Measurements from ENCODE around the gene COL24A1. TPM values are rescaled to one million over a fixed set of nuclear protein-coding genes. Genes with fewer than 3 reads are reported as not detected.

The COL24A1 gene
- total RNA-seq, 1 experiment from 2014 or later: not detected

- ATAC-seq (no peak), DNase-seq (ENCODE audit: low read depth, low spot score) (no peak)
- TF ChIP-seq REST (IDR thresholded peaks at IDR 0.05; ENCODE audit: low read depth) (no peak), ELF1 (IDR thresholded peaks at IDR 0.05; ENCODE audit: borderline replicate concordance, low read depth) (no peak), ZFX (IDR thresholded peaks at IDR 0.05) (no peak), FOSL1 (IDR thresholded peaks at IDR 0.05; ENCODE audit: low read depth) (no peak), RAD21 (IDR thresholded peaks at IDR 0.05; ENCODE audit: low read depth) (no peak), EZH2phosphoT487 (IDR thresholded peaks at IDR 0.05; ENCODE audit: borderline replicate concordance) (no peak), CEBPB (IDR thresholded peaks at IDR 0.05; ENCODE audit: low read depth) (no peak), CBX3 (IDR thresholded peaks at IDR 0.05; ENCODE audit: low read depth) (no peak), CTCF (IDR thresholded peaks at IDR 0.05 in 2 of 3, conservative IDR thresholded peaks at IDR 0.05 in 1 of 3; ENCODE audit: borderline replicate concordance in 1 of 3, insufficient read depth in 1 of 3, low read depth in 2 of 3, low read length in 2 of 3) (no peak), MAX (IDR thresholded peaks at IDR 0.05) (no peak), POLR2AphosphoS5 (IDR thresholded peaks at IDR 0.05; ENCODE audit: low read depth, low read length) (no peak), SIN3A (IDR thresholded peaks at IDR 0.05; ENCODE audit: low read depth) (no peak), EGR1 (IDR thresholded peaks at IDR 0.05; ENCODE audit: low read depth) (no peak), ZNF274 (IDR thresholded peaks at IDR 0.05; ENCODE audit: low read depth, low read length) (no peak), SP1 (IDR thresholded peaks at IDR 0.05; ENCODE audit: low read depth) (no peak), TCF7L2 (IDR thresholded peaks at IDR 0.05; ENCODE audit: borderline replicate concordance, extremely low read depth, insufficient read depth, insufficient read length) (no peak)
- ChIA-PET CTCF (interaction anchor here (1.1 kb wide), 1 partner anchor 10 kb away, joined by 3 read pairs; no protein-coding TSS in a partner anchor), RAD21 (ENCODE audit: low non-redundant PET in 1 of 2, low total read pairs in 2 of 2, uncharacterized antibody in 2 of 2, unreplicated experiment in 2 of 2) (no interaction called here), POLR2A (no interaction called here)
- intact Hi-C loops (cut with micrococcal nuclease): no loop called here
- Histone ChIP-seq H3K79me2 (ENCODE audit: insufficient read depth, low read length) (no peaks in the 10 kb centered on the region), H2AFZ (ENCODE audit: low read depth, low read length, poor library complexity, severe bottlenecking) (no peak overlapping the region), H4K20me1 (ENCODE audit: insufficient read depth) (no peaks in the 10 kb centered on the region), H3K9me3 (ENCODE audit: control insufficient read depth in 1 of 2, insufficient read depth in 1 of 2, low read depth in 1 of 2, low read length in 2 of 2) (no peaks in the 10 kb centered on the region), H3K4me3 (replicated peaks in 1 of 2; ENCODE audit: low read depth in 1 of 2, low read length in 2 of 2) (no peak overlapping the region), H3K4me2 (ENCODE audit: low read length) (no peak overlapping the region), H3K27ac (ENCODE audit: low read depth, low read length) (no peak overlapping the region), H3K36me3 (ENCODE audit: control insufficient read depth in 1 of 2, insufficient read depth in 2 of 2, low read length in 2 of 2) (no peaks in the 10 kb centered on the region), H3K27me3 (ENCODE audit: insufficient read depth, low read length) (no peaks in the 10 kb centered on the region), H3K9ac (ENCODE audit: low read length) (no peak overlapping the region), H3K4me1 (ENCODE audit: control insufficient read depth in 1 of 2, insufficient read depth in 2 of 2, low read length in 2 of 2) (no peaks in the 10 kb centered on the region), H3K9me2 (ENCODE audit: insufficient read depth) (no peaks in the 10 kb centered on the region)
- BruUV-seq (replicated peaks): no TSS peak
Observed at GRCh38 chr1:86052948-86053698, 103.4 kb downstream of the COL24A1 start.

Measured in HCT116 (cell line).